D721Med (cell line): Measurements from ENCODE around the gene TSPAN14.

Source experiments
- DNase-seq: peaks from one replicate; pipeline ENCODE4 v3.0.0; 2011; ENCODE audit warnings: low spot score; ENCODE audit not compliant: insufficient read length
- FAIRE-seq: peaks from 2 replicates; lab custom pipeline; 2011; peaks lifted over from hg19 to GRCh38; lab: Jason Lieb, UNC
- CTCF ChIP-seq: IDR thresholded peaks from 2 replicates; pipeline ENCODE4 v1.5.1; 2012; ENCODE audit warnings: mild to moderate bottlenecking, control low read depth; ENCODE audit not compliant: insufficient read depth; ENCODE audit errors: missing control alignments

The TSPAN14 gene

GRCh38 chr10:80526218-80526617, 72.1 kb downstream of the TSPAN14 start:
- TF ChIP-seq CTCF = no peak
- no peak for DNase-seq
- no peak for FAIRE-seq

- TF ChIP-seq CTCF = no peak
- no peak for DNase-seq
- FAIRE-seq = no peak
Observed at GRCh38 chr10:80526742-80527141, 72.6 kb downstream of the TSPAN14 start.

- DNase-seq = no peak
- no peak for FAIRE-seq
- no peak for TF ChIP-seq CTCF
Observed at GRCh38 chr10:80528185-80528700, 74.1 kb downstream of the TSPAN14 start.

- TF ChIP-seq CTCF = no peak
- FAIRE-seq (no peak), DNase-seq (no peak)
Observed at GRCh38 chr10:80528901-80529300, 74.8 kb downstream of the TSPAN14 start.

GRCh38 chr10:80529604-80530003, 75.5 kb downstream of the TSPAN14 start:
- DNase-seq = no peak
- TF ChIP-seq CTCF = no peak
- no peak for FAIRE-seq

GRCh38 chr10:80530251-80530650, 76.1 kb downstream of the TSPAN14 start:
- no peak for TF ChIP-seq CTCF
- DNase-seq (no peak), FAIRE-seq (no peak)

GRCh38 chr10:80530816-80531215, 76.7 kb downstream of the TSPAN14 start:
- TF ChIP-seq CTCF = no peak
- no peak for DNase-seq
- no peak for FAIRE-seq
